GM12801 (cell line): ENCODE results near the gene VSX1.

ENCODE experiments used
- CTCF ChIP-seq: IDR thresholded peaks from one replicate; pipeline ENCODE4 v1.5.1; 2011; ENCODE audit warnings: control low read depth; ENCODE audit not compliant: insufficient read length; ENCODE audit errors: extremely low read depth

Gene VSX1

GRCh38 chr20:25063981-25064380 is 18.0 kb downstream of the VSX1 start:
- no peak for TF ChIP-seq CTCF

- no peak for TF ChIP-seq CTCF
Observed at GRCh38 chr20:25063546-25063945, 18.4 kb downstream of the VSX1 start.

GRCh38 chr20:25062841-25063240 is 19.1 kb downstream of the VSX1 start:
- no peak for TF ChIP-seq CTCF

GRCh38 chr20:25061821-25062530 is 20.0 kb downstream of the VSX1 start:
- no peak for TF ChIP-seq CTCF

- no peak for TF ChIP-seq CTCF
Observed at GRCh38 chr20:25061103-25061799, 20.7 kb downstream of the VSX1 start.

- TF ChIP-seq CTCF: no peak
Observed at GRCh38 chr20:25059866-25060465, 22.0 kb downstream of the VSX1 start.
